B cell (primary cell): ENCODE measurements around the gene CPA4. TPM values are rescaled to one million over a fixed set of nuclear protein-coding genes. Genes with fewer than 3 reads are reported as not detected.

Source experiments
- ATAC-seq: fragments of 200-7000 bp; cut with Tn5 transposase; one replicate; pipeline ENCODE4 v1.10.0; 2021; ENCODE audit warnings: low read depth, mild to moderate bottlenecking, moderate number of reproducible peaks, moderate library complexity
- CTCF ChIA-PET: fragments of 350-600 bp; sonication (Branson Sonifier 250); formaldehyde crosslinking; loops from one replicate; lab custom pipeline; 2021; ENCODE audit warnings: antibody characterized with exemption, inconsistent platforms; lab: Charles Lee
- POLR2A ChIA-PET: fragments of 350-600 bp; sonication (Branson Sonifier 250); formaldehyde crosslinking; loops from one replicate; lab custom pipeline; 2021; ENCODE audit warnings: antibody characterized with exemption; lab: Charles Lee
- DNase-seq: peaks from one replicate; pipeline ENCODE4 v3.0.0; 2013
- H2AFZ ChIP-seq: 2 replicates; pipeline ENCODE4 v1.6.1; 2012; ENCODE audit warnings: mild to moderate bottlenecking, low read depth, low read length; ENCODE audit not compliant: insufficient read depth, poor library complexity, severe bottlenecking
- H3K27ac ChIP-seq, 2 donors: 1 replicate in 1 of 2; 2 replicates in 1 of 2; pipeline ENCODE4 v1.5.1; 2012 to 2013; ENCODE audit warnings: low read length in 2 of 2, mild to moderate bottlenecking in 2 of 2, moderate library complexity in 1 of 2
- H3K27me3 ChIP-seq, 4 experiments: fragments of 200-600 bp in 1 of 4; sonication (generic) in 1 of 4; replicated peaks in 1 of 4; 1 replicate in 2 of 4; 2 replicates in 2 of 4; pipeline versions ENCODE4 v1.6.1 to v1.7.0; 2013 to 2016; ENCODE audit warnings: low read length in 3 of 4, mild to moderate bottlenecking in 2 of 4, mixed read lengths in 1 of 4, moderate library complexity in 1 of 4; ENCODE audit not compliant: insufficient read depth in 4 of 4, control insufficient read depth in 3 of 4; ENCODE audit errors: control extremely low read depth in 1 of 4
- H3K36me3 ChIP-seq, 2 experiments: replicated peaks in 1 of 2; 1 replicate in 1 of 2; 2 replicates in 1 of 2; pipeline versions ENCODE4 v1.6.1 to v1.7.1; 2013; ENCODE audit warnings: low read length in 1 of 2; ENCODE audit not compliant: insufficient read depth in 2 of 2, control insufficient read depth in 1 of 2; ENCODE audit errors: control extremely low read depth in 1 of 2, extremely low read depth in 1 of 2
- H3K4me1 ChIP-seq, 2 donors: fragments of 200-600 bp in 1 of 2; sonication (generic) in 1 of 2; 1 replicate in 1 of 2; 2 replicates in 1 of 2; pipeline versions ENCODE4 v1.5.1 to v1.6.1; 2013 to 2017; ENCODE audit warnings: low read length in 2 of 2; ENCODE audit not compliant: control insufficient read depth in 2 of 2, insufficient read depth in 2 of 2
- H3K4me2 ChIP-seq: replicated peaks from 2 replicates; pipeline ENCODE3; 2012; ENCODE audit warnings: mild to moderate bottlenecking, low read depth, low read length; ENCODE audit not compliant: poor library complexity, severe bottlenecking
- H3K4me3 ChIP-seq, 5 experiments: fragments of 200-600 bp in 1 of 5; sonication (generic) in 1 of 5; 1 replicate in 3 of 5; 2 replicates in 2 of 5; pipeline versions ENCODE4 v1.5.1 to v1.7.0; 2011 to 2016; ENCODE audit warnings: low read length in 4 of 5, mild to moderate bottlenecking in 4 of 5, low read depth in 2 of 5, control low read depth in 1 of 5, moderate library complexity in 1 of 5; ENCODE audit not compliant: insufficient read depth in 1 of 5; ENCODE audit errors: control extremely low read depth in 1 of 5, extremely low read depth in 1 of 5
- H3K79me2 ChIP-seq: fragments of 200-600 bp; sonication (generic); one replicate; pipeline ENCODE4 v1.6.0; 2016; ENCODE audit warnings: low read length; ENCODE audit not compliant: control insufficient read depth, insufficient read depth
- H3K9ac ChIP-seq: fragments of 200-600 bp; sonication (generic); 2 replicates; pipeline ENCODE4 v1.6.1; 2017; ENCODE audit warnings: mild to moderate bottlenecking, low read length, moderate library complexity
- H3K9me3 ChIP-seq, 3 donors: one replicate each; pipeline versions ENCODE4 v1.6.1 to v1.7.1; 2013; ENCODE audit warnings: low read length in 2 of 3; ENCODE audit not compliant: control insufficient read depth in 2 of 3, insufficient read depth in 1 of 3; ENCODE audit errors: control extremely low read depth in 1 of 3
- H4K20me1 ChIP-seq: 2 replicates; pipeline ENCODE4 v1.6.0; 2012; ENCODE audit warnings: mild to moderate bottlenecking, low read length; ENCODE audit not compliant: insufficient read depth, control insufficient read depth, poor library complexity, severe bottlenecking
- H3K27ac Mint-ChIP-seq: one replicate; pipeline ENCODE4 v1.8.0; 2021; ENCODE audit warnings: mixed read lengths
- H3K27me3 Mint-ChIP-seq: one replicate; pipeline ENCODE4 v1.8.0; 2021; ENCODE audit warnings: mixed read lengths
- H3K4me1 Mint-ChIP-seq: one replicate; pipeline ENCODE4 v1.8.0; 2021; ENCODE audit warnings: mixed read lengths
- H3K4me3 Mint-ChIP-seq: one replicate; pipeline ENCODE4 v1.8.0; 2021; ENCODE audit warnings: mixed read lengths
- H3K9me3 Mint-ChIP-seq: one replicate; pipeline ENCODE4 v1.8.0; 2022; ENCODE audit warnings: mixed read lengths; ENCODE audit not compliant: insufficient read depth
- EZH2 ChIP-seq: IDR thresholded peaks from 2 replicates; pipeline ENCODE4 v1.6.1; 2012; ENCODE audit warnings: borderline replicate concordance, low read depth, mild to moderate bottlenecking, moderate library complexity, low read length; ENCODE audit not compliant: insufficient read depth, poor library complexity, severe bottlenecking
- WGBS: methylation state at CpG from one replicate; pipeline ENCODE4 v1.1.5; 2013; ENCODE audit warnings: missing lambda C conversion rate; ENCODE audit not compliant: insufficient coverage; 5-methylcytosine and 5-hydroxymethylcytosine counted together
- intact Hi-C: fragments of 100-400 bp; cut with micrococcal nuclease; formaldehyde crosslinking; loops from one replicate; pipeline ENCODE4 v1.10.0; 2022
- polyA plus RNA-seq: library from polyadenylated mRNA; depleted of rRNA; stranded (reverse); fragments of >200 nt; gene quantifications from 2 replicates; pipeline ENCODE4 v1.2.3, GENCODE V29; 2012
- total RNA-seq, 2 donors: library from RNA; stranded (reverse); fragments of 120-200 nt in 1 of 2; gene quantifications; 1 replicate in 1 of 2; 2 replicates in 1 of 2; pipeline versions ENCODE4 v1.2.3 to v1.2.4, GENCODE V29; 2013 to 2022
- TF ChIP-seq, protein P1 (sequence below): fragments of 200-600 bp; IDR thresholded peaks from one replicate; pipeline ENCODE4 v1.8.0; 2022; ENCODE audit warnings: antibody characterized with exemption, mild to moderate bottlenecking

CPA4 gene
- total and polyA plus RNA-seq, 2 donors (not counting 1 experiment from before 2014, with no cell fraction given): not detected

DNA sequence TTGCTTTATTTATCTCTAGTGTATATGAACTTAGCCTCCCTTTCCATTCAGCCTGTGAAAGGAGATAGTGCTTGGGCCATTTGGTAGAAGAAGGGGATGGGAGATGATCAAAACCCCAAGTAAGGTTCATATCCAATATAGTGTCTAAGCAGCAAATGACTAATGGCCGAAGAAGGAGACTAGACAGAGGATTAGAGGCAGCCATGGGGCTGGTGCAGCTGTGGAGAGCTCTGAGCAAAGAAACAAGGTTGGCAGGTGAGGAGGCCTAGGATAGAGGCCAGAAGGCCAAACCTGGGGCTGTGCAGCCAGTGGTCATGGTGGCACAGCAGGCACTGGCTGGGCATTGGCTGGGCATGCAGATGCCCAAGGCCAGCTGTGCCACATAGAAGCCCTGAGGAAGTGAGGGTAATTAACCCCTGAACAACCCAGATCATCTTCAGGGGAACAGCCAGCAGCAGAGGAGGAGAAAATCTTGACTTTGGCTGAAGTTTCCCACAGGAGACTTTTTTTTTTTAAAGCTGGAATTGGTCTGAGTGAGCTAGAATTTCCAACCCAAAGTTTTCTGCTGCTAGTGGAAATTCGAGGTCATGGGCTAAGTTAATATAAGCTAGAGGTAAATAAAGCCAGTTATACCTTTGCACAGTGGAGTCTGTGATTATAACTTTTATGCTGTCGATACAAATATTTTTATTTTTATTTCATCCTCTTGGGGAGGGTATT is 77.0 kb downstream of the CPA4 start:
- Histone ChIP-seq H3K4me2 (no peak overlapping the region), H3K4me3 (no peak overlapping the region), H3K4me1 (no peaks in the 10 kb centered on the region), H4K20me1 (no peaks in the 10 kb centered on the region), H3K27ac (no peak overlapping the region), H3K36me3 (no peaks in the 10 kb centered on the region), H3K9ac (no peak overlapping the region), H3K9me3 (no peaks in the 10 kb centered on the region), H2AFZ (no peak overlapping the region), H3K27me3 (no peaks in the 10 kb centered on the region), H3K79me2 (no peaks in the 10 kb centered on the region)
- no peaks in the 10 kb centered on the region for H3K27me3 Mint-ChIP-seq
- intact Hi-C loops: no loop called here
- ChIA-PET CTCF (no interaction called here), POLR2A (no interaction called here)
- DNase-seq (no peak), ATAC-seq (no peak)
- 56% methylated on average over 1 of the region's 3 CpGs for WGBS
- no peak overlapping the region for H3K4me3 Mint-ChIP-seq
- no peaks in the 10 kb centered on the region for H3K4me1 Mint-ChIP-seq
- no peaks in the 10 kb centered on the region for H3K9me3 Mint-ChIP-seq
- TF ChIP-seq, protein P1, sequence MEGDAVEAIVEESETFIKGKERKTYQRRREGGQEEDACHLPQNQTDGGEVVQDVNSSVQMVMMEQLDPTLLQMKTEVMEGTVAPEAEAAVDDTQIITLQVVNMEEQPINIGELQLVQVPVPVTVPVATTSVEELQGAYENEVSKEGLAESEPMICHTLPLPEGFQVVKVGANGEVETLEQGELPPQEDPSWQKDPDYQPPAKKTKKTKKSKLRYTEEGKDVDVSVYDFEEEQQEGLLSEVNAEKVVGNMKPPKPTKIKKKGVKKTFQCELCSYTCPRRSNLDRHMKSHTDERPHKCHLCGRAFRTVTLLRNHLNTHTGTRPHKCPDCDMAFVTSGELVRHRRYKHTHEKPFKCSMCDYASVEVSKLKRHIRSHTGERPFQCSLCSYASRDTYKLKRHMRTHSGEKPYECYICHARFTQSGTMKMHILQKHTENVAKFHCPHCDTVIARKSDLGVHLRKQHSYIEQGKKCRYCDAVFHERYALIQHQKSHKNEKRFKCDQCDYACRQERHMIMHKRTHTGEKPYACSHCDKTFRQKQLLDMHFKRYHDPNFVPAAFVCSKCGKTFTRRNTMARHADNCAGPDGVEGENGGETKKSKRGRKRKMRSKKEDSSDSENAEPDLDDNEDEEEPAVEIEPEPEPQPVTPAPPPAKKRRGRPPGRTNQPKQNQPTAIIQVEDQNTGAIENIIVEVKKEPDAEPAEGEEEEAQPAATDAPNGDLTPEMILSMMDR: no peak
- no peak for TF ChIP-seq EZH2
- no peak overlapping the region for H3K27ac Mint-ChIP-seq

DNA sequence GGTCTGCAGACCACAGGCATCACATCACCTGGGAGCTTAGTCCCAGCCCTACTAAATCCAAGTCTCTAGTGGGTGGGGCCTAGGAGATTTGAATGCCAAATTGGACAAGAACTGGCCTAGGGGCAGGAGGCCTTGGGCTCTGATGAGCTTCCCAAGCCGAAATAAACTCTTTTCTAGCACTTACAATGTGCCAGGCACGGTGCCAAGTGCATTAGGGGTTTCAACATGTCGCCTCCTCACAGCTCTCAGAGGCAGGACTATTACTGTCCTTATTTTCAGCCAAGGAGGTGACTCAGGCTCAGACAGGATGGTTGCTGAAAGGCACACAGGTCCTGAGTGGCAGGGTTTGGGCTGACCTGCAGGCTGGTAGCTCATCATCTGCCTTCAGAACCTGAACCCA is 78.1 kb downstream of the CPA4 start:
- 91% methylated on average over 3 of the region's 3 CpGs for WGBS
- DNase-seq (no peak), ATAC-seq (no peak)
- intact Hi-C loops: no loop called here
- no peaks in the 10 kb centered on the region for H3K4me1 ChIP-seq
- POLR2A ChIA-PET: no interaction called here
- no peak overlapping the region for H2AFZ ChIP-seq
- H3K9ac ChIP-seq: no peak overlapping the region
- no peak overlapping the region for H3K4me3 ChIP-seq
- no peaks in the 10 kb centered on the region for H3K27me3 ChIP-seq
- Mint-ChIP-seq H3K4me1 (no peaks in the 10 kb centered on the region), H3K27me3 (no peaks in the 10 kb centered on the region), H3K27ac (no peak overlapping the region), H3K9me3 (no peaks in the 10 kb centered on the region), H3K4me3 (no peak overlapping the region)
- H3K4me2 ChIP-seq: no peak overlapping the region
- H3K36me3 ChIP-seq: no peaks in the 10 kb centered on the region
- H4K20me1 ChIP-seq: no peaks in the 10 kb centered on the region
- peaks cover 0 to 3% (median 0%) of the 10 kb centered on the region in 3 donors for H3K9me3 ChIP-seq
- no peak overlapping the region for H3K27ac ChIP-seq
- TF ChIP-seq, protein P1: no peak
- no peak for TF ChIP-seq EZH2
- H3K79me2 ChIP-seq: no peaks in the 10 kb centered on the region
- CTCF ChIA-PET: no interaction called here
